Fibroblast of skin of abdomen (primary cell): Measurements from ENCODE around the gene SIRPA.

Experiments
- DNase-seq: peaks from one replicate; pipeline ENCODE4 v3.0.0-alpha.2; 2013

The SIRPA gene

GRCh38 chr20:1870792-1871550 is 24.2 kb upstream of the SIRPA start:
- no peak for DNase-seq

GRCh38 chr20:1871807-1872458 is 23.3 kb upstream of the SIRPA start:
- DNase-seq = no peak

GRCh38 chr20:1872459-1873097 is 22.6 kb upstream of the SIRPA start:
- DNase-seq = no peak

GRCh38 chr20:1874450-1875182 is 20.6 kb upstream of the SIRPA start:
- no peak for DNase-seq

GRCh38 chr20:1875183-1875554 is 20.0 kb upstream of the SIRPA start:
- no peak for DNase-seq

GRCh38 chr20:1875762-1876161 is 19.4 kb upstream of the SIRPA start:
- DNase-seq = no peak

- DNase-seq = no peak
Measured at GRCh38 chr20:1876217-1876921, 18.8 kb upstream of the SIRPA start.

- no peak for DNase-seq
Measured at GRCh38 chr20:1876975-1877608, 18.1 kb upstream of the SIRPA start.

- no peak for DNase-seq
Measured at GRCh38 chr20:1877609-1878200, 17.5 kb upstream of the SIRPA start.

GRCh38 chr20:1879369-1879768 is 15.8 kb upstream of the SIRPA start:
- DNase-seq = no peak

GRCh38 chr20:1879934-1880333 is 15.3 kb upstream of the SIRPA start:
- no peak for DNase-seq

- DNase-seq = no peak
Measured at GRCh38 chr20:1880529-1881239, 14.5 kb upstream of the SIRPA start.

- no peak for DNase-seq
Measured at GRCh38 chr20:1881240-1881835, 13.9 kb upstream of the SIRPA start.

- no peak for DNase-seq
Measured at GRCh38 chr20:1882026-1882425, 13.2 kb upstream of the SIRPA start.

GRCh38 chr20:1883986-1884385 is 11.2 kb upstream of the SIRPA start:
- DNase-seq = no peak

- DNase-seq = no peak
Measured at GRCh38 chr20:1885254-1885653, 10.0 kb upstream of the SIRPA start.

GRCh38 chr20:1885940-1886693 is 9.1 kb upstream of the SIRPA start:
- DNase-seq = no peak

- no peak for DNase-seq
Measured at GRCh38 chr20:1887321-1887720, 7.9 kb upstream of the SIRPA start.

- no peak for DNase-seq
Measured at GRCh38 chr20:1887756-1888155, 7.5 kb upstream of the SIRPA start.
